ENCODE results near the gene WNT3. TPM values are rescaled to one million over a fixed set of nuclear protein-coding genes. Genes with fewer than 3 reads are reported as not detected.

Gene WNT3
- total and polyA plus RNA-seq, 4 donors = 0.19 to 4.3 (median 2.7) TPM

DNA sequence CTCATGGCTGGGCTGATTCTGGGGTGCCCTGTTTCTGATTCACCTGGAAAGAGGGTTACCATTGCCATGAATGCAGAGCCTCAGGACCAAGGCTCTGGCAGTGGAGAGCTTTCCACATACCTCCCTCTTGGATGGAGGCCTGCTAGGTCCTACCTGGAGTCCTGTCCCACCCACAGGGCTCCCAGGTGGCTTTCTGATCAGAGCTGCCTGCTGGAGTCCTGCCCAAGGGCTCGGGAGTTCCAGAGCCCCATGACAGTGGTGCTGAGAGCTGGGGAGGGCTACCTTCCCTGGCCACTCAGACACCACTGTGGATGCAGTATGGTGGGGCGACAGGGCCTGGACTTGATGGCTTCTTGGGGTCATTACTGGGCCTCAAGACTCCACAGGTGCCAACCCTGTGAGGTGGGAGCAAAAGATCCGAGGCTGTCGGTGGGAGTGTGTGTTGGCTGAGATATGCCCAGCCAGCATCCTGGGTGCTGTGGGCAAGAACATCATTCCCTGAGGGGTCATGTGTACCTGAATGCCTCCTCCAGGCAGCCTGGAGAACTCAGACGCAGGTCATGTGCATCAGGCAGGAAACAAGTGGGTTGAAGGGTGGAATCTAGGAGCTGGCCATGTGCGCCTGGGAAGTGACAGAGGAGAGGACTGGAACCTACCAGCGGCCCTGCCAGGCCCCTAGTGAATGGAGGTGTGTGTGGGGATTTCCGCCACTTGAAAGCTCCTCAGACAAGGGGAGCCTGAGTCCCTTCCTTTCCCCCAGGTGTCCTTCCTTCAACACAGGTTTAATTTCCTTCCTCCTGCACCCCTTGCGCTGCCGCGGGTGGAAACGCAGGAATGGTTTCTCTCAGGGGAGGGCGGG is 2.3 kb upstream of the WNT3 start:
- no peak for DNase-seq (ENCODE audit: low spot score)
- Histone ChIP-seq H3K4me1 (ENCODE audit: control insufficient read depth in 4 of 4, insufficient read depth in 4 of 4, low read length in 3 of 4) (peaks cover 3 to 17% (median 13%) of the 10 kb centered on the region in 4 donors), H3K27me3 (ENCODE audit: control insufficient read depth in 4 of 4, insufficient read depth in 4 of 4, low read length in 3 of 4) (peaks cover 0 to 16% (median 8%) of the 10 kb centered on the region in 4 donors), H3K9ac (ENCODE audit: low read depth in 1 of 2, low read length in 2 of 2) (no peak overlapping the region), H3K36me3 (ENCODE audit: control insufficient read depth in 4 of 4, insufficient read depth in 3 of 4, low read depth in 1 of 4, low read length in 3 of 4) (no peaks in the 10 kb centered on the region), H3K27ac (ENCODE audit: low read depth in 1 of 2, low read length in 2 of 2) (no peak overlapping the region), H3K4me3 (ENCODE audit: low read depth in 1 of 3, low read length in 3 of 3) (no peak overlapping the region), H3K9me3 (ENCODE audit: control insufficient read depth in 4 of 4, low read length in 3 of 4) (no peaks in the 10 kb centered on the region)
- WGBS = 52% methylated on average over 13 of the region's 13 CpGs
- TF ChIP-seq, protein P1, sequence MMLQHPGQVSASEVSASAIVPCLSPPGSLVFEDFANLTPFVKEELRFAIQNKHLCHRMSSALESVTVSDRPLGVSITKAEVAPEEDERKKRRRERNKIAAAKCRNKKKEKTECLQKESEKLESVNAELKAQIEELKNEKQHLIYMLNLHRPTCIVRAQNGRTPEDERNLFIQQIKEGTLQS (IDR thresholded peaks at IDR 0.05) = no peak
- TF ChIP-seq FOXA2 (IDR thresholded peaks at IDR 0.05) = no peak
- TF ChIP-seq NR2F2 (IDR thresholded peaks at IDR 0.05) = no peak
- TF ChIP-seq RXRA (IDR thresholded peaks at IDR 0.05) = no peak
- TF ChIP-seq, protein P2, sequence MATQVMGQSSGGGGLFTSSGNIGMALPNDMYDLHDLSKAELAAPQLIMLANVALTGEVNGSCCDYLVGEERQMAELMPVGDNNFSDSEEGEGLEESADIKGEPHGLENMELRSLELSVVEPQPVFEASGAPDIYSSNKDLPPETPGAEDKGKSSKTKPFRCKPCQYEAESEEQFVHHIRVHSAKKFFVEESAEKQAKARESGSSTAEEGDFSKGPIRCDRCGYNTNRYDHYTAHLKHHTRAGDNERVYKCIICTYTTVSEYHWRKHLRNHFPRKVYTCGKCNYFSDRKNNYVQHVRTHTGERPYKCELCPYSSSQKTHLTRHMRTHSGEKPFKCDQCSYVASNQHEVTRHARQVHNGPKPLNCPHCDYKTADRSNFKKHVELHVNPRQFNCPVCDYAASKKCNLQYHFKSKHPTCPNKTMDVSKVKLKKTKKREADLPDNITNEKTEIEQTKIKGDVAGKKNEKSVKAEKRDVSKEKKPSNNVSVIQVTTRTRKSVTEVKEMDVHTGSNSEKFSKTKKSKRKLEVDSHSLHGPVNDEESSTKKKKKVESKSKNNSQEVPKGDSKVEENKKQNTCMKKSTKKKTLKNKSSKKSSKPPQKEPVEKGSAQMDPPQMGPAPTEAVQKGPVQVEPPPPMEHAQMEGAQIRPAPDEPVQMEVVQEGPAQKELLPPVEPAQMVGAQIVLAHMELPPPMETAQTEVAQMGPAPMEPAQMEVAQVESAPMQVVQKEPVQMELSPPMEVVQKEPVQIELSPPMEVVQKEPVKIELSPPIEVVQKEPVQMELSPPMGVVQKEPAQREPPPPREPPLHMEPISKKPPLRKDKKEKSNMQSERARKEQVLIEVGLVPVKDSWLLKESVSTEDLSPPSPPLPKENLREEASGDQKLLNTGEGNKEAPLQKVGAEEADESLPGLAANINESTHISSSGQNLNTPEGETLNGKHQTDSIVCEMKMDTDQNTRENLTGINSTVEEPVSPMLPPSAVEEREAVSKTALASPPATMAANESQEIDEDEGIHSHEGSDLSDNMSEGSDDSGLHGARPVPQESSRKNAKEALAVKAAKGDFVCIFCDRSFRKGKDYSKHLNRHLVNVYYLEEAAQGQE (IDR thresholded peaks at IDR 0.05) = no peak
- no peak for TF ChIP-seq GABPA (IDR thresholded peaks at IDR 0.05 in 1 of 2, conservative IDR thresholded peaks at IDR 0.05 in 1 of 2)
- no peak for TF ChIP-seq RAD21 (IDR thresholded peaks at IDR 0.05)
- TF ChIP-seq YY1 (IDR thresholded peaks at IDR 0.05) = no peak
- TF ChIP-seq TAF1 (conservative IDR thresholded peaks at IDR 0.05) = no peak
- no peak for TF ChIP-seq SP1 (IDR thresholded peaks at IDR 0.05)
- TF ChIP-seq HNF4A (conservative IDR thresholded peaks at IDR 0.05) = no peak

DNA sequence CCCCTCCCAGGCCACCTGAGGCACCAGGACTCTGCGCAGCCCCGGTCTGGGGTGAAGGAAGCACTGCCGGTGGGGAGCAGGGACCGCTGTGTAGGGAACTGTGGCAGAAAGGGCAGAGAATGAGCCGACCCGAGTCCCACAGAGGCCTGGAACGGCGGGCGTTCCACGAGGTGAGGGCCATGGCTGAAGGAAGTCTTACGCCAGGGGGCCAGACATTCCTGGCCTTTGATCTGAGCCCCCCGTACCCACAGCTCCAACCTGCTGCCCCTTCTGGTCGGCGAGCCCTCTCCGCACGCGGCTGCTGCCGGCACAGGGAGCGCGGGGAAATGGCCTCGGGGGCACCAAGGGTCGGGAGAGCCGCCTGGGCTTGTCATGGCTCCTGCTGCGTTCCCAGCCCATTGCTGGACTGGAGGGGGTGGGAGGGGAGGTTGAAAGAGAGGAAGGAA is 1.4 kb upstream of the WNT3 start:
- Histone ChIP-seq H3K9me3 (ENCODE audit: control insufficient read depth in 4 of 4, low read length in 3 of 4) (no peaks in the 10 kb centered on the region), H3K4me1 (ENCODE audit: control insufficient read depth in 4 of 4, insufficient read depth in 4 of 4, low read length in 3 of 4) (peaks cover 3 to 17% (median 13%) of the 10 kb centered on the region in 4 donors), H3K27ac (ENCODE audit: low read depth in 1 of 2, low read length in 2 of 2) (no peak overlapping the region), H3K4me3 (ENCODE audit: low read depth in 1 of 3, low read length in 3 of 3) (no peak overlapping the region), H3K36me3 (ENCODE audit: control insufficient read depth in 4 of 4, insufficient read depth in 3 of 4, low read depth in 1 of 4, low read length in 3 of 4) (no peaks in the 10 kb centered on the region), H3K27me3 (ENCODE audit: control insufficient read depth in 4 of 4, insufficient read depth in 4 of 4, low read length in 3 of 4) (peaks cover 0 to 16% (median 8%) of the 10 kb centered on the region in 4 donors), H3K9ac (ENCODE audit: low read depth in 1 of 2, low read length in 2 of 2) (no peak overlapping the region)
- WGBS = 19% methylated on average over 24 of the region's 24 CpGs
- DNase-seq (ENCODE audit: low spot score) = no peak
- TF ChIP-seq GABPA (IDR thresholded peaks at IDR 0.05 in 1 of 2, conservative IDR thresholded peaks at IDR 0.05 in 1 of 2) = no peak
- TF ChIP-seq FOXA1 (IDR thresholded peaks at IDR 0.05) = no peak
- TF ChIP-seq SP1 (IDR thresholded peaks at IDR 0.05) = no peak
- no peak for TF ChIP-seq HNF4G (IDR thresholded peaks at IDR 0.05)
- TF ChIP-seq, protein P3, sequence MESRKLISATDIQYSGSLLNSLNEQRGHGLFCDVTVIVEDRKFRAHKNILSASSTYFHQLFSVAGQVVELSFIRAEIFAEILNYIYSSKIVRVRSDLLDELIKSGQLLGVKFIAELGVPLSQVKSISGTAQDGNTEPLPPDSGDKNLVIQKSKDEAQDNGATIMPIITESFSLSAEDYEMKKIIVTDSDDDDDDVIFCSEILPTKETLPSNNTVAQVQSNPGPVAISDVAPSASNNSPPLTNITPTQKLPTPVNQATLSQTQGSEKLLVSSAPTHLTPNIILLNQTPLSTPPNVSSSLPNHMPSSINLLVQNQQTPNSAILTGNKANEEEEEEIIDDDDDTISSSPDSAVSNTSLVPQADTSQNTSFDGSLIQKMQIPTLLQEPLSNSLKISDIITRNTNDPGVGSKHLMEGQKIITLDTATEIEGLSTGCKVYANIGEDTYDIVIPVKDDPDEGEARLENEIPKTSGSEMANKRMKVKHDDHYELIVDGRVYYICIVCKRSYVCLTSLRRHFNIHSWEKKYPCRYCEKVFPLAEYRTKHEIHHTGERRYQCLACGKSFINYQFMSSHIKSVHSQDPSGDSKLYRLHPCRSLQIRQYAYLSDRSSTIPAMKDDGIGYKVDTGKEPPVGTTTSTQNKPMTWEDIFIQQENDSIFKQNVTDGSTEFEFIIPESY (IDR thresholded peaks at IDR 0.05) = no peak
- no peak for TF ChIP-seq TAF1 (conservative IDR thresholded peaks at IDR 0.05)
- TF ChIP-seq EGR1 (IDR thresholded peaks at IDR 0.05; ENCODE audit: low read depth in 2 of 2) = no peak
- no peak for TF ChIP-seq YY1 (IDR thresholded peaks at IDR 0.05)
- no peak for TF ChIP-seq RAD21 (IDR thresholded peaks at IDR 0.05)
- no peak for TF ChIP-seq FOXA2 (IDR thresholded peaks at IDR 0.05)
- TF ChIP-seq, protein P2 (IDR thresholded peaks at IDR 0.05) = no peak
- TF ChIP-seq, protein P4, sequence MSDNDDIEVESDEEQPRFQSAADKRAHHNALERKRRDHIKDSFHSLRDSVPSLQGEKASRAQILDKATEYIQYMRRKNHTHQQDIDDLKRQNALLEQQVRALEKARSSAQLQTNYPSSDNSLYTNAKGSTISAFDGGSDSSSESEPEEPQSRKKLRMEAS (IDR thresholded peaks at IDR 0.05) = no peak
- no peak for TF ChIP-seq JUND (IDR thresholded peaks at IDR 0.05)
